Measurements from ENCODE around the gene SLC18A2.

SLC18A2 gene

GRCh38 chr10:117271427-117271826, 30.5 kb downstream of the SLC18A2 start:
- H3K4me2 ChIP-seq (ENCODE audit: low read length): no peak overlapping the region
- H3K4me1 ChIP-seq: peaks cover 2% of the 10 kb centered on the region
- no peak overlapping the region for H3K9ac ChIP-seq
- H3K27me3 ChIP-seq (ENCODE audit: control insufficient read depth, insufficient read depth, low read length): no peaks in the 10 kb centered on the region
- no peak overlapping the region for H3K27ac ChIP-seq
- TF ChIP-seq CTCF (IDR thresholded peaks at IDR 0.05): no peak
- H3K9me3 ChIP-seq (ENCODE audit: control insufficient read depth, low read length): no peaks in the 10 kb centered on the region
- no peaks in the 10 kb centered on the region for H3K79me2 ChIP-seq
- H3K36me3 ChIP-seq (ENCODE audit: control insufficient read depth, insufficient read depth, low read length): no peaks in the 10 kb centered on the region
- no peak overlapping the region for H3K4me3 ChIP-seq (ENCODE audit: low read depth, low read length)
- no peak overlapping the region for H2AFZ ChIP-seq

GRCh38 chr10:117272195-117273076, 31.5 kb downstream of the SLC18A2 start:
- Histone ChIP-seq H3K9ac (no peak overlapping the region), H3K27ac (no peak overlapping the region), H3K36me3 (ENCODE audit: control insufficient read depth, insufficient read depth, low read length) (no peaks in the 10 kb centered on the region), H3K4me2 (ENCODE audit: low read length) (no peak overlapping the region), H3K79me2 (no peaks in the 10 kb centered on the region), H3K9me3 (ENCODE audit: control insufficient read depth, low read length) (no peaks in the 10 kb centered on the region), H2AFZ (no peak overlapping the region), H3K27me3 (ENCODE audit: control insufficient read depth, insufficient read depth, low read length) (no peaks in the 10 kb centered on the region), H3K4me3 (ENCODE audit: low read depth, low read length) (no peak overlapping the region), H3K4me1 (peaks cover 2% of the 10 kb centered on the region)
- no peak for TF ChIP-seq CTCF (IDR thresholded peaks at IDR 0.05)

- H3K27ac ChIP-seq: no peak overlapping the region
- H3K4me1 ChIP-seq: peaks cover 2% of the 10 kb centered on the region
- no peak overlapping the region for H3K4me2 ChIP-seq (ENCODE audit: low read length)
- no peaks in the 10 kb centered on the region for H3K9me3 ChIP-seq (ENCODE audit: control insufficient read depth, low read length)
- H2AFZ ChIP-seq: no peak overlapping the region
- no peak overlapping the region for H3K4me3 ChIP-seq (ENCODE audit: low read depth, low read length)
- no peaks in the 10 kb centered on the region for H3K36me3 ChIP-seq (ENCODE audit: control insufficient read depth, insufficient read depth, low read length)
- H3K9ac ChIP-seq: no peak overlapping the region
- no peaks in the 10 kb centered on the region for H3K79me2 ChIP-seq
- H3K27me3 ChIP-seq (ENCODE audit: control insufficient read depth, insufficient read depth, low read length): no peaks in the 10 kb centered on the region
- no peak for TF ChIP-seq CTCF (IDR thresholded peaks at IDR 0.05)
These were observed 33.1 kb downstream of the SLC18A2 start for GRCh38 chr10:117273980-117274379.

- no peak for TF ChIP-seq CTCF (IDR thresholded peaks at IDR 0.05)
- Histone ChIP-seq H3K27me3 (ENCODE audit: control insufficient read depth, insufficient read depth, low read length) (no peaks in the 10 kb centered on the region), H3K27ac (no peak overlapping the region)
These were observed 33.6 kb downstream of the SLC18A2 start for GRCh38 chr10:117274509-117274908.

GRCh38 chr10:117275121-117275520, 34.2 kb downstream of the SLC18A2 start:
- Histone ChIP-seq H3K4me2 (ENCODE audit: low read length) (no peak overlapping the region), H3K4me3 (ENCODE audit: low read depth, low read length) (no peak overlapping the region), H3K9me3 (ENCODE audit: control insufficient read depth, low read length) (no peaks in the 10 kb centered on the region), H2AFZ (no peak overlapping the region), H3K36me3 (ENCODE audit: control insufficient read depth, insufficient read depth, low read length) (no peaks in the 10 kb centered on the region), H3K27ac (no peak overlapping the region), H3K9ac (no peak overlapping the region), H3K4me1 (peaks cover 2% of the 10 kb centered on the region), H3K27me3 (ENCODE audit: control insufficient read depth, insufficient read depth, low read length) (no peaks in the 10 kb centered on the region), H3K79me2 (no peaks in the 10 kb centered on the region)
- no peak for TF ChIP-seq CTCF (IDR thresholded peaks at IDR 0.05)

More at GRCh38 chr10:117274509-117274908, 33.6 kb downstream of the SLC18A2 start:
- Histone ChIP-seq H2AFZ (no peak overlapping the region), H3K9me3 (ENCODE audit: control insufficient read depth, low read length) (no peaks in the 10 kb centered on the region), H3K9ac (no peak overlapping the region), H3K79me2 (no peaks in the 10 kb centered on the region), H3K4me1 (peaks cover 2% of the 10 kb centered on the region), H3K4me3 (ENCODE audit: low read depth, low read length) (no peak overlapping the region), H3K4me2 (ENCODE audit: low read length) (no peak overlapping the region), H3K36me3 (ENCODE audit: control insufficient read depth, insufficient read depth, low read length) (no peaks in the 10 kb centered on the region)

Data from parathyroid adenoma (tissue), 2 donors.